ENCODE results near the gene FBXO21. TPM values are rescaled to one million over a fixed set of nuclear protein-coding genes. Genes with fewer than 3 reads are reported as not detected.
A peak's percentile ranks its signal among the peaks of the same experiment; 100 is the strongest.

FBXO21 gene
- total and polyA plus RNA-seq, 4 donors = 9.7 to 111 (median 29.4) TPM

DNA sequence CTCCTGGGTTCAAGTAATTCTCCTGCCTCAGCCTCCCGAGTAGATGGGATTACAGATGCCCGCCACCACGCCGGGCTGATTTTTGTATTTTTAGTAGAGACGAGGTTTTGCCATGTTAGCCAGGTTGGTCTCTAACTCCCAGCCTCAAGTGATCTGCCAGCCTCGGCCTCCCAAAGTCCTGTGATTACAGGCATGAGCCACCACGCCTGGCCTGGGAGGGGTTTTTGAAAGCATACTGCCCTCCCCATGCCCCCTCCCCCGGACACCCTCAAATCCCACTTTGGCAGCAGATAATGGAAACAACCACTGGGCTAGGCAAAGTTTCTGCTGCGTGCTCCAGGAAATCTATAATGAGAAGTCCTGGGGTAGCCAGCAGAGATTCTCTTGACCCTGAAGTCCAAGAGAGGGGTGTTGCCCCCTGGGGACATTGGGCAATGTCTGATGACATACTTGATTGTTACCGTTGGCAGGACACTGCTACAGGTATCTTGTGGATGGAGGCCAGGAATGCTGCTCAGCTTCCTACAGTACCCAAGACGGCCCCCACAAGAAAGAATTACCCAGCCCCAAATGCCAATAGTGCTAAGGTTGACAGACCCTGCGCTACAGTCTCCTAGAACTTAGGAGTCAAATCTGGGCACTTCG, 18.7 kb upstream of the FBXO21 start:
- Histone ChIP-seq H3K9ac (ENCODE audit: insufficient read depth in 1 of 2, low read length in 2 of 2) (no peak overlapping the region), H3K27ac (ENCODE audit: low read depth in 1 of 2, low read length in 1 of 2) (no peak overlapping the region), H3K9me3 (ENCODE audit: control insufficient read depth in 4 of 4, insufficient read depth in 3 of 4, low read length in 3 of 4) (no peaks in the 10 kb centered on the region), H3K27me3 (ENCODE audit: control insufficient read depth in 3 of 3, insufficient read depth in 3 of 3, low read length in 2 of 3) (peaks cover 0 to 4% (median 0%) of the 10 kb centered on the region in 3 donors), H3K36me3 (ENCODE audit: control insufficient read depth in 4 of 4, insufficient read depth in 4 of 4, low read length in 4 of 4) (no peaks in the 10 kb centered on the region), H3K4me1 (ENCODE audit: control insufficient read depth in 5 of 5, insufficient read depth in 5 of 5, low read length in 5 of 5) (no peaks in the 10 kb centered on the region), H3K4me3 (no peak overlapping the region)
- 84 to 89% methylated on average over 13 of the region's 13 CpGs for WGBS, 2 donors
- DNase-seq = no peak
- ATAC-seq (ENCODE audit: insufficient read depth, low FRiP score) = no peak
- TF ChIP-seq, protein P1, sequence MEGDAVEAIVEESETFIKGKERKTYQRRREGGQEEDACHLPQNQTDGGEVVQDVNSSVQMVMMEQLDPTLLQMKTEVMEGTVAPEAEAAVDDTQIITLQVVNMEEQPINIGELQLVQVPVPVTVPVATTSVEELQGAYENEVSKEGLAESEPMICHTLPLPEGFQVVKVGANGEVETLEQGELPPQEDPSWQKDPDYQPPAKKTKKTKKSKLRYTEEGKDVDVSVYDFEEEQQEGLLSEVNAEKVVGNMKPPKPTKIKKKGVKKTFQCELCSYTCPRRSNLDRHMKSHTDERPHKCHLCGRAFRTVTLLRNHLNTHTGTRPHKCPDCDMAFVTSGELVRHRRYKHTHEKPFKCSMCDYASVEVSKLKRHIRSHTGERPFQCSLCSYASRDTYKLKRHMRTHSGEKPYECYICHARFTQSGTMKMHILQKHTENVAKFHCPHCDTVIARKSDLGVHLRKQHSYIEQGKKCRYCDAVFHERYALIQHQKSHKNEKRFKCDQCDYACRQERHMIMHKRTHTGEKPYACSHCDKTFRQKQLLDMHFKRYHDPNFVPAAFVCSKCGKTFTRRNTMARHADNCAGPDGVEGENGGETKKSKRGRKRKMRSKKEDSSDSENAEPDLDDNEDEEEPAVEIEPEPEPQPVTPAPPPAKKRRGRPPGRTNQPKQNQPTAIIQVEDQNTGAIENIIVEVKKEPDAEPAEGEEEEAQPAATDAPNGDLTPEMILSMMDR (IDR thresholded peaks at IDR 0.05; ENCODE audit: control extremely low read depth, extremely low read depth) = no peak

DNA sequence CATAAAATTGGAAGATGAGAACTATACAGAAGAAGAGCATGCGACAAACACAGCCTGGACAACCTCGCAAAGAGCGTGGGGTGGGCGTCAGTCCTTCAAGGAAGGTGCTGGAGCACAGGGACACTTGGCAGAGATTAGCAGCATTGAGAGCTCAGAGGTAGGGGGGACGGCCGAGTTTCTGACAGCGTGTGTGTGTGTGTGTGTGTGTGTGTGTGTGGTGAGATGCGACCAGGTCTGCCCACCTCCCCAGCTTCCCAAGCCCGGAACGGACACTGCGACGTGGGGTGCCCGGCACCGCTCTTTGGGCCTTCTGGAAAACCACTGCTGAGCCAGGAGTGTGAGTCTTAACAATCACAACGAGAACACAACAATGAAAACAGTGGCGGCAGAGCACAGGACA, 17.9 kb upstream of the FBXO21 start:
- Histone ChIP-seq H3K9ac (ENCODE audit: insufficient read depth in 1 of 2, low read length in 2 of 2) (no peak overlapping the region), H3K36me3 (ENCODE audit: control insufficient read depth in 4 of 4, insufficient read depth in 4 of 4, low read length in 4 of 4) (no peaks in the 10 kb centered on the region), H3K4me1 (ENCODE audit: control insufficient read depth in 5 of 5, insufficient read depth in 5 of 5, low read length in 5 of 5) (no peaks in the 10 kb centered on the region), H3K27ac (ENCODE audit: low read depth in 1 of 2, low read length in 1 of 2) (no peak overlapping the region), H3K4me3 (no peak overlapping the region), H3K9me3 (ENCODE audit: control insufficient read depth in 4 of 4, insufficient read depth in 3 of 4, low read length in 3 of 4) (no peaks in the 10 kb centered on the region), H3K27me3 (ENCODE audit: control insufficient read depth in 3 of 3, insufficient read depth in 3 of 3, low read length in 2 of 3) (peaks cover 0 to 2% (median 0%) of the 10 kb centered on the region in 3 donors)
- TF ChIP-seq, protein P1 (IDR thresholded peaks at IDR 0.05; ENCODE audit: control extremely low read depth, extremely low read depth) = no peak
- WGBS, 2 donors = 76 to 77% methylated on average over 16 of the region's 16 CpGs
- ATAC-seq (ENCODE audit: insufficient read depth, low FRiP score) = no peak
- no peak for DNase-seq

DNA sequence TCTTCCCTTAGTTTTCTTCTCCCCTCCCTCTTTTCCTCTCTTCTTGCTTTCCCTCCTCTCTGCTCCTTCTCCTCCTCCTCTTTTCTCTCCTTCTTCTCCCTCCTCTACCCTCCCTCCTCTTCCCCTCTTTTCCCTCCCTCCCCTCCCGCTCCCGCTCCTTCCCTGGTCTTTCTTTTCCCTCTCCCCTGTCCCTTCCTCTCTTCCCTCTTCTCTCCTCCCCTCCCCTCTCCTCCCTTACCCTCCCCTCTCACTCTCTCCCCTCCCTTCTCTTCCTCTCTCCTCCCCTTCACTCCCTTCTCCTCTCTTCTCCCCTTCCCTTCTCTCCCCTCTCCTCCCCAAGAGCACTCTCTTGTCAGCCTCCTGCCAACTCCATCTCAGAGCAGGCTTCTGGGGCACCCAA, 17.4 kb upstream of the FBXO21 start:
- H3K4me3 ChIP-seq = no peak overlapping the region
- WGBS, 2 donors = 57 to 76% methylated on average over 2 of the region's 2 CpGs
- no peak overlapping the region for H3K9ac ChIP-seq (ENCODE audit: insufficient read depth in 1 of 2, low read length in 2 of 2)
- DNase-seq (peak in 1 of 3 donors; percentile 6), ATAC-seq (ENCODE audit: insufficient read depth, low FRiP score) (no peak)
- peaks cover 0 to 2% (median 0%) of the 10 kb centered on the region in 3 donors for H3K27me3 ChIP-seq (ENCODE audit: control insufficient read depth in 3 of 3, insufficient read depth in 3 of 3, low read length in 2 of 3)
- no peaks in the 10 kb centered on the region for H3K4me1 ChIP-seq (ENCODE audit: control insufficient read depth in 5 of 5, insufficient read depth in 5 of 5, low read length in 5 of 5)
- no peaks in the 10 kb centered on the region for H3K36me3 ChIP-seq (ENCODE audit: control insufficient read depth in 4 of 4, insufficient read depth in 4 of 4, low read length in 4 of 4)
- no peaks in the 10 kb centered on the region for H3K9me3 ChIP-seq (ENCODE audit: control insufficient read depth in 4 of 4, insufficient read depth in 3 of 4, low read length in 3 of 4)
- H3K27ac ChIP-seq (ENCODE audit: low read depth in 1 of 2, low read length in 1 of 2) = no peak overlapping the region
- TF ChIP-seq, protein P1 (IDR thresholded peaks at IDR 0.05; ENCODE audit: control extremely low read depth, extremely low read depth) = no peak

DNA sequence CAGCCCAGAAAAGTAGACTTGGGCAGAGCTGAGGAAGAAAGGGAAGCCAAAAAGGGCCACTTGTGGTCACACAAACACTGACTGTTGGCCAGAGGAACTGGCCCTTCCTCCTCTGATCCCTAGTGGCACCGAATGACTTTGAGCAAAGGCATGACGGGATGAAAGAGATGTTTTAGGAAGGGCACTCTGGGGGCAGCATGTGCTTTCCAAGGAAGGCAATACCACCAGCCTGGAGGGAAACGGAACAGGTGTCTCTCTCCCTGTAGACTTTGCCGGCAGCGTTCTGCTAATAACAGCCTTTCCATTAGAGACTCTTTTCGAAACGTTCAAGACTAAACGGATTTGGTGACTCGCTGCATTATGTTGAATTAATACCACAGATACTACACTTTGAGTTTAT, 12.3 kb upstream of the FBXO21 start:
- no peaks in the 10 kb centered on the region for H3K27me3 ChIP-seq (ENCODE audit: control insufficient read depth in 3 of 3, insufficient read depth in 3 of 3, low read length in 2 of 3)
- no peak overlapping the region for H3K4me3 ChIP-seq
- H3K9ac ChIP-seq (ENCODE audit: insufficient read depth in 1 of 2, low read length in 2 of 2) = no peak overlapping the region
- no peak overlapping the region for H3K27ac ChIP-seq (ENCODE audit: low read depth in 1 of 2, low read length in 1 of 2)
- peaks cover 0 to 6% (median 0%) of the 10 kb centered on the region in 4 donors for H3K9me3 ChIP-seq (ENCODE audit: control insufficient read depth in 4 of 4, insufficient read depth in 3 of 4, low read length in 3 of 4)
- TF ChIP-seq, protein P1 (IDR thresholded peaks at IDR 0.05; ENCODE audit: control extremely low read depth, extremely low read depth) = no peak
- DNase-seq = no peak
- no peaks in the 10 kb centered on the region for H3K36me3 ChIP-seq (ENCODE audit: control insufficient read depth in 4 of 4, insufficient read depth in 4 of 4, low read length in 4 of 4)
- ATAC-seq (ENCODE audit: insufficient read depth, low FRiP score) = no peak
- 74 to 84% methylated on average over 9 of the region's 9 CpGs for WGBS, 2 donors
- no peaks in the 10 kb centered on the region for H3K4me1 ChIP-seq (ENCODE audit: control insufficient read depth in 5 of 5, insufficient read depth in 5 of 5, low read length in 5 of 5)

Measured in lung (tissue), 12 donors.